Measurements from ENCODE around the gene CAMK2D.

The CAMK2D gene

DNA sequence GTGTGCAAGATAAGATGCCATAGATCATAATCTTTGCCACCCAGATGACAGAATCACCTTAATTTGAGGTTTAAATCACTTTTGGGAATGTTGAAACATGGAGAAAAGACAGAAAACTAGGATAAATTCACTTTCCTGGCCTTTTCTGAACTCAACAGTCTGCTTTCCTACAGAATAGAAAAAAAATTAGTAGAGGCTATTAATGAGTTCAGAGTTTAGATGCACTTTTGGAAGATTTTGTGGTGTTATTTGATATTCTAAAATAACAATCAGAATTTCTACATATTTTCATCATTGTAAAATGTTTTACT, 195.9 kb downstream of the CAMK2D start:
- DNase-seq (ENCODE audit: low read depth in 2 of 2), result no peak

DNA sequence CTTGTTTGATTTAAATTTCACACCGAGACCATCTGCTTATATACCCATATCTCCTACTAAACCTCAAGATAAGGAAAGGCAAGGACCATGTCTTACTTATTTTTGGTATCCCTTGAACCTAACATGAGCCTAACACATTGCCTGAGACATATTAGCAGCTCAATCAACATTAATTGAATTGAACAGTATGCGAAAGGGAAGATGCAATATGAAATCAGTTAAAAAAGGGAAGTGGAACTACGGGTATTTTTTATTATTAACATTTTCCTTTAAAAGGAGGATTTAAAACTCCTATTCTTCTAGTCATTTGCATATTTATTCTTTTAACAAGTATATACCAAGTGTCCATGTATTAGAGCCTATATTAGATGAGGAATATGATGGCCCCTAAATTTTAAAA, 197.0 kb downstream of the CAMK2D start:
- no peak for DNase-seq (ENCODE audit: low read depth in 2 of 2)

DNA sequence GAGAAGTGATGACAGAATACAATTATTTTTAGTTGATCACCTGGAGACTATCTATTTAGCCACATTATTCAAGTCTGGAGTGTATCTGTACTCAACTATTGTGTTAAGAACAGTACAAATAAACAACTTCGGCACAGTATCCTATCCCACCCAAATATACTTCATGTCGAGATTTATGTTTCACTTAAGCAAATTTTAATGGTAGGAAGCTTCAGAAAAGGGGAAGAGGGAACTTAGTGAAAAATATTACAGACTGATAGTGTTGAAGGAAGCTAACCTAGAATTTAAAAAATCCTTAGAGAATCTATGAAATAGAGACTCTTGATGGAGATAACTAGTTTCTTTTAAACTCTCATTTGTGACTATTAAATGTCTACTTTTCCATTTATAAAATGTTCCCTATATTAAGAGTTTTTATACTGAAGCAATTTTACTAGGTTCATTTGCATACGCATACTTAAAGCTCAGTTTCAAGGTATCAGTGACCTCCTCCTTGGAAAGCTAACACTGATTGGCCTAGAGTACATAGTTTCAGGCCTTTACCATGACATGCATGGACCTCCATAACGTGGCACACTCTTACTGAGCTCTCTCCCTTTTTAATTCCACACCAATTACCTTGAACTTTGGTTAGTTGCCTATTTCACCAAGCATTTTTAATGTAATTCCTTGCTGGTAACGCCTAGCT, 197.7 kb downstream of the CAMK2D start:
- no peak for DNase-seq (ENCODE audit: low read depth in 2 of 2)

DNA sequence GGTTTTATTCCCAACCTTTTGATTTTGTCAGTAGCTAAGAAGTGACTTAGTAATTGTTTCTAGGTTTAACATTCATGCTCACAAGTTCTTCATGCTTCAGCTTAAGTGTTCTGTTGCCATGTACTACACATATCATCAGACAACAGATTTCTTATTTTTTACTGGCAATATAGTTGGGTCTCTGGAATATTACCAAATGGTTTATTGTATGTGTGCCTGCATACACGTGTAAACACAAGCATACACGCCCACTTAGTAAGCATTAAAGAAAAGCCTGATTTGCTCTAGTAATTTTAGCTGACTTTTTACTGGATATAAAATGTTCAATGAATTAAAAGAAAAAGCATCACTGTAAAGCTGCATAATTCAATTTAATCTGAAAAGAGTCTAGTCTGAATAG, 199.8 kb downstream of the CAMK2D start:
- DNase-seq (ENCODE audit: low read depth in 2 of 2), result no peak

DNA sequence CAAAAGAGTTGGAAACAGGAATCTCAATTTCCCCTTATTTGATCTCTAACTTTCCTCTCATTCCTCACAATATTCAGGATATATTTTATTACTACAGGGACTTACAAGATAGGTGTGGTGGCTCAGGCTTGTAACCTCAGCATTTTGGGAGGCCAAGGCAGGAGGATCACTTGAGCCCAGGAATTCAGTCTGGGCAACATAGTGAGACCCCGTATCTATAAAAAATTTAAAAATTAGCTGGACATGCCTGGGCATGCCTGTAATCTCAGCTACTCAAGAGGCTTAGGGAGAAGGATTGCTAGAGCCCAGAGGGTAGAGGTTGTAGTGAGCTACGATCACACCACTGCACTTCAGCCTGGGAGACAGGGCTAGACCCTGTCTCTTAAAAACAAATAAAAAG, 200.4 kb downstream of the CAMK2D start:
- no peak for DNase-seq (ENCODE audit: low read depth in 2 of 2)

DNA sequence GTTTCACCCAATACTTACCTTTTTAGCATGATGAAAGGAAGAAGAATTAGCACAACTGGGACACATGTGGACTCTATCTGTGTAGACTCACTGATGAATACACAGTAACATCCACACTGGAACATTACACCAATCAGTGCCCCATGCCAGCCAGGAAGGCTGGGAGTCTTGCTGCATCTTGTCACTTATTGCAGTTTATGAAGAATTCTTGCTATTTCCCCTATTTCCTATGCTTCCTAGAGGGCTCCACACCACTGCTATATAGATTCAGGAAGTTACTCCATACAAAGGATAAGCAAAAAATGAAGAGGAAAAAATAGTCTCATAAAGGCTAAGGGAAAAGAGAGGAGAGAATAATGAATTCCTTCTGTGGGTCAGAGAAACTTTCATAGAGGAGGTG, 201.0 kb downstream of the CAMK2D start:
- no peak for DNase-seq (ENCODE audit: low read depth in 2 of 2)

DNA sequence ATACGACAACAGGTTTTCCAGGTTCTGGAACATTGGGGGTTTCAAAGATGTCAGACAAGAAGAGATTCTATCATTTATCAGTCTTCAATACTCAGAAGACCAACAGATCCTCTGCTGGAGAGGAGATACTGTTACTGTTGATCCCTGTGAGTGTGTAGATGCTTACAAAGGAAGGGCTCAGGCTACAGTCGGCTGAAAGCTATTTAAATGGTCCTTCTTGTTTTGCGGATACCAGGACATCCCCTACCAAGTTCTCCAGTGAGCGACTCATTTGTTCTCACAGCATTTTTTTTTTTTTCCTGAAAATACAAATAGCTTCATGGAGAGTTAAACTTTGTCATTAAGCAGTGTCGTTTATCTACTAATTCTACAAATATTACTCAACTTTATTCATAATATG, 201.6 kb downstream of the CAMK2D start:
- no peak for DNase-seq (ENCODE audit: low read depth in 2 of 2)

DNA sequence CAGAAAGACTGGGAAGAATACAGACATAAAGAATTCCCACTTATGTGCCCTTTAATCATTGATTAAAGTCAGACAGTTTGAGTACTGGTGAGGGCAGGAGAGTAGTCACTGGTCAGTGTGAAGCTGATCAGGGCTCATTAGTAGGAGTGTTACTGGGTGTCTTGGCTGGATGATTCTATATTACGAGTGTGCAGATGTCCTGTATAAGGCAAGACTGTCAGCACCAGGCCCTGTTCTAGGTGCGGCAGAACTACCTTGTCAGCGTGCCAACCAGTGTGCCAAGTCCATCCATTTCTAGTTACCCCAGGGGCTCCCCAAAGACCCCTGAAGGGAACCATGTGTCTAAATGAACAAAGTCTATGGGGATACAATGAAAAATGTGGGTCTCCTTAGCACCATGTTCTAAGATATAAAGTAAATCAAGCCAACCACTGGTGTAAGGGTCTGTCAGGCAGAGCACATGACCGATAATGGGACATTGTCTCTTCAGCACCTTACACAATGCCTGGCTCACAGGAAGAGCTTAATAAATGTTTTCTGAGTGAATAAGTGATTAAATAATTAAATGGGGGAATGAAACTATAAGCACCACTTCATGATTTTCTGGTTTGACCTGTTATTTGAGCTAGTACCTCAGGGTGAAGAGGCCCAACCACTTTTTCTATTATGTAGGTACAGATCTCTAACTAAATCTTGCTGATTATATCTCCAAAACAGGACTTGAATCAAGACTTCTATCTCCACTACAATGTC, 205.0 kb downstream of the CAMK2D start:
- DNase-seq (ENCODE audit: low read depth in 2 of 2), result no peak

DNA sequence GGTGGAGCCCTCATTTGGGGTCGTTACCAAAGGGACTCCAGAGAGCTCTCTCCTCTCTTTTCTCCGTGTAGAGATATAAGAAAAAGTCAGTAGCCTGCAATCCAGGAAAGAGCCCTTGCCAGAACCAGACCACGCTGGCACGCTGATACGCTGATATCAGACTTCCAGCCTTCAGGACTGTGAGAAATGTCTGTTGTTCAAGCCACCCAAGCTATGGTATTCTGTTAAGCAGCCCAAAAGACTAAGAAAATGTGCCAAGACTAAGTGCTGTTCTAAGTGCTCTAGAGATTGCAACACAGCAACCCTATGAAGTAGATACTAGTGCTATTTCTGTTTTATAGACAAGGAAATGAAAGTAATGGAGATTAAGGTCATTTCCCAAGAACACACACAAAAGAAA, 205.7 kb downstream of the CAMK2D start:
- DNase-seq (ENCODE audit: low read depth in 2 of 2), result no peak

DNA sequence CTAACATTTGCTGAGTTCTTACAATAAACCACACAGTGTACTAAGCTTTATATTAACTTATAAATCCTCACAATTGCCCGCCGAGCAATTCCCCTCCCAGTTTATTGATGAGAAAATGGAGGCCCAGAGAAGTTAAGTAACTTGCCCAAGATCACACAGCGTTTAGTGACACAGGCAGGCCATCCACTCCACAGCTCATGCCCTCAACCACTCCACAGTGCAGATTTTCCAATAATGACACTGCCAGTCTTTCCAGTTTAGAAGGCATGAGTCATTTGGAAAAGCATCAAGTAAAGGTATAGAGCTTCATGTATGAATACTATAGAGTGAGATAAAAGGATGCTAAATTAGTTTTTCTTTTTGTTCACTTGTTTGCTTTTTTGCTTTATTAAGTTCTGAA, 208.5 kb downstream of the CAMK2D start:
- DNase-seq (ENCODE audit: low read depth in 2 of 2), result no peak

DNA sequence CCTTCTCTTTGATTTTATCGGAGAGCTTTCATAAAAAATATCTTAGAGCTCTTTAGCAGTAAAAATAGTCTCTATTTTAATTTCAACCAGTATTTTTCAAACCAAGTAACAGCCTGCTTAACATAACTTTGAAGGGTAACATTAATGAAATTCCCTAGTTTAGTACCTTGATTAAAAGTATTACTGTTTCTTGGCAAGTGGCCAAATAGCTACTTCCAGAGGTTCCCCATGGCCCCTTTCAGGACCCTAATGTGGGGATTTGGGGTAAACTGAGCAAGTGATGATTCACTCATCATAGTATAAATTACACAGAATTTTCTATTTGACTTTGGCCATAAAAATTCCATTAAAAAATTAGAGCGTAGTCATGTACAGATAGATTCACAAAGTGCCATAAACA, 211.0 kb downstream of the CAMK2D start:
- no peak for DNase-seq (ENCODE audit: low read depth in 2 of 2)

DNA sequence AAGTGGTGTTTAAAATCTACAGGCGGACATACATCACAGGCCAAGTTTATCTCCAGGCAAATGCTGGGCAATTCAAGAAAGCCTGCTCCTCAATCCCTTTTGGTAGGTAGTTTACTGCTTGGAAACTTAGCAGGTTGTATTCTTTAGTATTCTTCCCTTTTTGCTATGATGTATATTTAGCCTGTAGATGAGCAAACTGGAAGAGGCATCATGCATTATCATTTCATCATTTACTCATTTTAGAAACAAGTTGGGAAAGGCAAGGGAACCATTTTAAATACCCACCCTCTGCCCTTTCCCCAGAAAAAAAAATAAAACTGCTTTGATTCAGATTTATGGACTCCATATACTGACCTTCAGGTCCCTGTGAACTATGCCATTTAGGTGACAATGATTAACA, 213.2 kb downstream of the CAMK2D start:
- no peak for DNase-seq (ENCODE audit: low read depth in 2 of 2)

DNA sequence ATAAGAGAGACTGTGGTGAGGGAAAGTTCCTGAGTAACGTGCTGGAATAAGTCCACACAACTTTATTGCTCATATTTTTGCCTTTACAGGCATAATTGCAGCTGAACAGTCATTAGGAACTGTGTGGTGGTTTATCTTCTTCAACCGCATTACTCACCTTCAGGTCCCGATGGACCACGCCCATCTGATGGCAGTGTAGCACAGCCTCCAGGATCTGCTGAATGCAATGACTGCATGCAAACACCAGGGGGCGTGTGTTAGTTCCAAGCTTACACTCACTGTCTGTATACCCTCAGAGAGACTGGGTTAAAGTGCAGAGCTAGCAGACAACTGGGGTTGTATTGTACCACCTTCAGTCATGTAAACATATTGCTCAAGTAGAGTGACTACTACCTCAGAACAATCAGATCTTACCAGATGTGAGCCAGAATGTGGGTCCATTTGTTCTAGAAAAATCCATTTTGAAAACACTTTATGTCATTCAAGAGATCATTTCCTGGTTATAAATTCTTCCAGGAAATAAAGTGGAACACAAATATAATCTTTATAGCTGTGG, 214.0 kb downstream of the CAMK2D start:
- DNase-seq (ENCODE audit: low read depth in 2 of 2), result peak; percentile 79 to 88

DNA sequence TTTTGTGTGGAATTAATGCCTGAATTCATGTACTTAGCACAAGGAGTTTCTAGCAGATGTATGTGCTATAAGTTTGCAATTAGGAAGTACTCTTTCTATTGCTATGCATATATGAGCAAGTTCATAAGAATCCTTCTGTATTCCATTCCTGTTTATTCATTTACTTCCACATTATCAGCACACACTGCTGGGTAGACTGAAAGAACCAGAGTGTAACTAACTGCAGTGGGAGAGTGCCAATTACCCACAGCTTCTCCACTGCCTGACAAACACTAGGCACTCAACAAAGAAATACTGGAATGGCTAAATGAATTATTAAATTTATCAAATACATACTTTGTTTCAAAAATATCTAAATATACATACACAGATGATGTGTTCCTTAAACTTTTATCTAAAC, 219.6 kb downstream of the CAMK2D start:
- DNase-seq (ENCODE audit: low read depth in 2 of 2), result no peak

DNA sequence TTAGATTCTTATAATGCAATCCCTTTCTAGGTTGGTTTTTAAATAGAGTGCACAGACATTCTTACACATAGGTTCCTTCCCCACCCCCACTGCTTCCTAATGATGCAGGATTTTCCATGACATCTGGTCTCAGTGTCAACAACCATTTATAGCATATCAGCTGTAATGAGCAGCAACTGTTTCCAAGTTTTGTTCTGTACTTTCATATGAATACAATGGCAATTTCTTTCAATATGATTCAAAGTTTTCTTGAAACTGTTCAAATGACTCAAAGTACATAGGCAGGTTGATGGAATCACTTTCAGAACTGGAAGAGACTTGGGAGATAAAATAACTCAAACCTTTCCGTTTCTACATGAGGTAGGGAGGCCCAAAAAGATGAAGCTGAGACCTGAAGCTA, 220.7 kb downstream of the CAMK2D start:
- no peak for DNase-seq (ENCODE audit: low read depth in 2 of 2)

DNA sequence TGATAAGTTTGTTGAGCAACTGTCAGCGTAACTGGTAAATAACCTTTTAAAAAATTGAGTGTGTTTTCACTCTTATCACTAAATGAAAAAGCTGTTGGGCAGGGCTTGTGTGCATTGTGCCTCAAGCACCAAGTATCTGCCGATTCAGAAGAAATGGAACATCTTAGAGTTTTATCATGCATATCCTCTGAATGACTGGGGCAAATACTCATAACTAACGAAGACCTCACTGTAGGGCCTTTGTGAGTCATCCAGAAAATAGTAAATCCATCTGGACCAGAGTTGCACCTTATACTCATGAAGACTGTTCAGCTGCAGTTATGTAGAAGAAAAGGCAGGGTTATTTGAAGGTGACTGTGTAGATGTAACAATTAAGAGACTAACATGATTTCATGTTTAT, 222.1 kb downstream of the CAMK2D start:
- DNase-seq (ENCODE audit: low read depth in 2 of 2), result no peak

DNA sequence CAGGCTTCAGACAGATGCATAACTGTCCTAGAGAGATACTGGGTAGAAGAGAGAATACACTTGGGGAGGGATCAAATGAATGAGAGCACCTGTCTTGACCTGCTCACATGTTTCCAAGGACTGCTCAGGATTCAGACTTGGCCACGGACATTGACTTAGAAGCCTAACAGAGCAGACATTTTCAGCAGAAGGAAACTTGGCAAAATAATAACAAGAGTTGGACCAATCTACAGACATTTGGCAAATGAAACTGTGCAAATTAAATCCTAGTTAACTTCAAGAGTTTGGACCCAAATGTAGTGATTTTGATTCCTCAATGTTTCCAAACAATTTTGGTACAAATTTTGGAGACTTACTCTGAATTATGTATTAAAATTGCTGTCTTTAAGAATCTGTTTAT, 223.9 kb downstream of the CAMK2D start:
- no peak for DNase-seq (ENCODE audit: low read depth in 2 of 2)

DNA sequence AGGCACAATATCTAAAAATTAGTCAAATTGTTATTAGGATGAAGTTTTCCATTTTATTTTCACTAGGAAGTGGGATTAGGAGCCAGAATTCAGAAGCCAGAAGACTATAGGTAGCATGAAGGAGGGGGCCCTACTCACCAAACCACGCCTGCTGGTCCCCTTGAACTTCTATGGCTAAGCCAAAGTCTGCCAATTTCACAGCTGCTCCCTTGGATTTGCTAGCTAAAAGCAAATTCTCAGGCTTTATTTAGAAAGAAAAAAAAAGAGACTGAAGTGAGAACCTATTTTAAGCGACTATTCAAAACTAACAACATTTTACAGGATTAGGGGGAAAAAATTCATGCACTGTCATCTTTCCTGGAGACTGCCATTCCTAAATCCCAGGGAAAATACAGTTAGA, 224.3 kb downstream of the CAMK2D start:
- no peak for DNase-seq (ENCODE audit: low read depth in 2 of 2)

DNA sequence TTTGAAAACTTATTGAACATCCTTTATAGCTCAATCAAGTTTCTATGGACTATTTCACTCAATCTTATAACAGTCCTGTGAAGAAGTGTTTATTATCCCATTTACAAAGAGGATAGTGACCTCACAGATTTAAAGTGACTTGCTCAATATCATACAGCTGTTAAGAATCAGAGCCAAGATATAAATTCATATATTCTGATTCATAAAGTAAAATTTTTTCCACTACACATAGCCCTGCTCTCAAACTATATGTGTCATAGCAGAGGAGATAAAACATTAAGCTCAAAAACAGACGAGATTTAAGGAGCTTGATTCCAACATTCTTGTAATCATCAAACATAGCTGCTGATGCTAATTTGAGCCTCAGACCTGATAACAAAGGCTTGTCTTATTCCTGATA, 226.8 kb downstream of the CAMK2D start:
- no peak for DNase-seq (ENCODE audit: low read depth in 2 of 2)

DNA sequence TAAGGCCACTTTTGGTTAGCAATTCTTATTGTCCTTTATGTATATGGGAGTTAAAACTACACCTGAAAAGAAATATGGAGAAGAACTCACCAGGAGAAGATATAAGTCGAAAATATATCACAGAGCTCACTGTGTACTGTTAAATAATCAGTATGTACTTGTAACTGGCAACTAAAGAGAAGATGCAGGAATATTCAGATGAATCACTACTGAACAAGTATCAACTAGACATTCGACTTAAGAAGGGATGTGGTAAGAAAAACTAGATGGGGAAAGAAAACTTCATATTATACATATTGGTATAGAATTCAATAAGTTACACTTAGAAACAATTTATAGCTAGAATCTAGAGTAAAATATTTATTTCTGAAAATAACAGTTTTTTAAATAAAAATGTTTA, 230.0 kb downstream of the CAMK2D start:
- DNase-seq (ENCODE audit: low read depth in 2 of 2), result no peak

DNA sequence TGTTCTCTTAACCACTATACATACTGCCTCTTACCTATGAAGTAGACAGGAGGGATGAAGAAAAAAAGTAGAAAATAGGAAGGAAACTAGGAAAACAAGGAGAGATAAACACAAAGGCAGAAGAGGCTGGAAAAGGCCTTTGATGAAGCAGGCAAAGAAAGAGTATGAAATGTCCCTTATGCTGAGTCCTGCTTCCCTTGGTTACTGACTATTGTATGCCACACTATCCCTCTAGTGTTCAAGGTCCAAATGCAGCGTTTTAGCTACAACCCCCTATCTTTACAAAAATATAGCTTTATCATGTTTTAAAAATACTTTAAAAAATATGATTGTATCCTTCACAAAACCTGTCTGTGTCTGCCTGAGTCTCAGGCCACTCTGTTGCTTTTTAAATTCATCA, 233.1 kb downstream of the CAMK2D start:
- no peak for DNase-seq (ENCODE audit: low read depth in 2 of 2)

DNA sequence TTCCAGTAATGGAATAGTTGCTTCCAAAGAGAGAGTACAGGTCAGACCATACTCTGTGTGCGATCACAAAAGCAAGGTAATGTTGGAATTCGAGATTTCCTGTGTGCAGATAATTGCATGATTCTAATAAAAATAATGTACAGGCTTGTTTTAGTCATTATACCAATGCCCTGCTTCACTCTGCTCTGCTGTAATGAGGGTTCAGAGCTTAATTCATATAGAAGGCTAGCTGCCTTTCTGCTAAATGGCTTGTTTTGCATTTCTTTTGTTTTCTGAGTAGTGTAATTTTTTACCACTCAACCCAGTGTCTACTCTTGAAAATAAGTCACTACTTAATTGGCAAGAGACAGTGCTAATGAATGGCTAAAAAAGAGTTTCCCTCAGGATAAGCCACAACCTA, 236.0 kb downstream of the CAMK2D start:
- no peak for DNase-seq (ENCODE audit: low read depth in 2 of 2)

DNA sequence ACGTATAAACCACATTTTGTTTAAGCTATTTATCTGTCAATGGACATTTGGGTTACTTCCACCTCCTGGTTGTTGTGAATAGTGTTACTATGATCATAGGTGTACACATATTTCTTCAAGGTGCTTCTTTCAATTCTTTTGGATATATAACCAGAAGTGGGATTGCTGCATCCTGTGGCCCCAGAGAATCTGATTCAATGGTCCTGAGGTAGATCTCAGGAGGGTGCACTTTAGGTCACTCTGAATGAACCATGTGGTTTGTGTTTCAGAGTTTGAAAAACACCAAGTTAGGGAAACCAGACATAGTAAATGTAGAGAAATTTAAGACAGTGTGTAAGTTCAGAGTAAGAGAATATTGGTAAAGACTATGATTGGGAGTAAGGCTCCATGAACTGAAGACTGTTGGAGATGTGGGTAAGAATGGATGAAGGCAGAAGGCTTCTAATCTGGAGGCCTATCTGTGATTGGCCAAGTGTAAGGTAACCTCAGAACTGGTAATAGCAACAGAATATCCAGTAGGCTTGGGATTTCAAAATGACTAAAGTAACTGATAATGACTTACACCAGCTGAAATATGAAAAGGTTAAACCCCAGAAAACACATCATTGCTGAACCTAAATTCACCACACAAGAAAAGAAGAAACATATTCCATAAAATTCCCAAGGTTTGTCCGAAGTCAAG, 236.9 kb downstream of the CAMK2D start:
- no peak for DNase-seq (ENCODE audit: low read depth in 2 of 2)

Data from activated CD8-positive, alpha-beta memory T cell treated with anti-CD3 and anti-CD28 coated beads for 4 hours (primary cell).